Measurements from ENCODE around the gene PIK3C2G.

Gene PIK3C2G

GRCh38 chr12:18549598-18549997 is 288.3 kb downstream of the PIK3C2G start:
- TF ChIP-seq ISL1 (CRISPR knock-in tag; IDR thresholded peaks at IDR 0.05) (no peak), ZFP30 (CRISPR knock-in tag; IDR thresholded peaks at IDR 0.05) (no peak), ZNF565 (CRISPR knock-in tag; conservative IDR thresholded peaks at IDR 0.05; ENCODE audit: low read depth) (no peak), TCF4 (CRISPR knock-in tag; IDR thresholded peaks at IDR 0.05; ENCODE audit: borderline replicate concordance) (no peak), GLIS3 (CRISPR knock-in tag; IDR thresholded peaks at IDR 0.05) (no peak), TSHZ2 (CRISPR knock-in tag; IDR thresholded peaks at IDR 0.05) (no peak), CSDC2 (CRISPR knock-in tag; IDR thresholded peaks at IDR 0.05) (no peak)
- no peak for ATAC-seq

- no peak for TF ChIP-seq ZFP3 (CRISPR knock-in tag; IDR thresholded peaks at IDR 0.05)
- TF ChIP-seq ZC3H10 (CRISPR knock-in tag; IDR thresholded peaks at IDR 0.05), result no peak
- no peak for TF ChIP-seq TOX (CRISPR knock-in tag; IDR thresholded peaks at IDR 0.05; ENCODE audit: borderline replicate concordance)
- TF ChIP-seq, protein P1, sequence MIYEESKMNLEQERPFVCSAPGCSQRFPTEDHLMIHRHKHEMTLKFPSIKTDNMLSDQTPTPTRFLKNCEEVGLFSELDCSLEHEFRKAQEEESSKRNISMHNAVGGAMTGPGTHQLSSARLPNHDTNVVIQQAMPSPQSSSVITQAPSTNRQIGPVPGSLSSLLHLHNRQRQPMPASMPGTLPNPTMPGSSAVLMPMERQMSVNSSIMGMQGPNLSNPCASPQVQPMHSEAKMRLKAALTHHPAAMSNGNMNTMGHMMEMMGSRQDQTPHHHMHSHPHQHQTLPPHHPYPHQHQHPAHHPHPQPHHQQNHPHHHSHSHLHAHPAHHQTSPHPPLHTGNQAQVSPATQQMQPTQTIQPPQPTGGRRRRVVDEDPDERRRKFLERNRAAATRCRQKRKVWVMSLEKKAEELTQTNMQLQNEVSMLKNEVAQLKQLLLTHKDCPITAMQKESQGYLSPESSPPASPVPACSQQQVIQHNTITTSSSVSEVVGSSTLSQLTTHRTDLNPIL (CRISPR knock-in tag; IDR thresholded peaks at IDR 0.05; ENCODE audit: low read depth), result no peak
- no peak for TF ChIP-seq PATZ1 (CRISPR knock-in tag; IDR thresholded peaks at IDR 0.05; ENCODE audit: borderline replicate concordance)
- TF ChIP-seq TCF4 (CRISPR knock-in tag; IDR thresholded peaks at IDR 0.05; ENCODE audit: borderline replicate concordance), result no peak
- no peak for TF ChIP-seq OSR1 (CRISPR knock-in tag; IDR thresholded peaks at IDR 0.05)
- TF ChIP-seq ZNF70 (CRISPR knock-in tag; IDR thresholded peaks at IDR 0.05), result no peak
- no peak for TF ChIP-seq POU6F1 (CRISPR knock-in tag; IDR thresholded peaks at IDR 0.05; ENCODE audit: borderline replicate concordance, low read depth)
- TF ChIP-seq GLIS3 (CRISPR knock-in tag; IDR thresholded peaks at IDR 0.05), result no peak
- TF ChIP-seq TSHZ2 (CRISPR knock-in tag; IDR thresholded peaks at IDR 0.05), result no peak
- no peak for TF ChIP-seq ZNF8 (CRISPR knock-in tag; IDR thresholded peaks at IDR 0.05)
- no peak for TF ChIP-seq ESRRG (CRISPR knock-in tag; IDR thresholded peaks at IDR 0.05)
- ATAC-seq, result no peak
Observed at GRCh38 chr12:18551106-18551505, 289.8 kb downstream of the PIK3C2G start.

DNA sequence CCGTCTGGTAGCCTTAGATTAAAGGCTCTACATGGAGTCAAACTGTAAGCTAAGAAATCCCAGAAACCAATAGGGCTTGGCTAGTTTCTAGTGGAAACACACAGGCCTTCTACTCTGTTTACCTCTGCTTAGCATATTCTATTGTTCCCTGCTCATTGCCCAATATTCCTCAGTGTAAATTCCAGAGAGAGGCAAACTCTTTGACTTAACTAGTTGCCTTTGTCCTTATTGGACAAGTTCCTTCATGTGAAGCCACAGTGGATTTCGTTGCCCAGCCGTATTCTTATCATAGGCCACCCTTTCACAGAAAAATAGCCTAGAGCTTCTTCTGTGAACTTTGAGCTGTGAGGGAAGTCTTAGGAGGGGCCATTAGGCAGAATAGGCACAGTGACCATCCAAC is 290.4 kb downstream of the PIK3C2G start:
- TF ChIP-seq ZNF565 (CRISPR knock-in tag; conservative IDR thresholded peaks at IDR 0.05; ENCODE audit: low read depth), result no peak
- TF ChIP-seq PATZ1 (CRISPR knock-in tag; IDR thresholded peaks at IDR 0.05; ENCODE audit: borderline replicate concordance), result no peak
- no peak for TF ChIP-seq RARB (CRISPR knock-in tag; IDR thresholded peaks at IDR 0.05)
- no peak for TF ChIP-seq GLIS3 (CRISPR knock-in tag; IDR thresholded peaks at IDR 0.05)
- no peak for TF ChIP-seq TCF4 (CRISPR knock-in tag; IDR thresholded peaks at IDR 0.05; ENCODE audit: borderline replicate concordance)
- ATAC-seq, result no peak

Measured in SK-N-SH treated with all-trans-retinoic acid at 6 μM for 48 hours (cell line).